Measurements from ENCODE around the gene ELOVL1.

Gene ELOVL1

GRCh38 chr1:43389326-43390313 lies 21.8 kb upstream of the ELOVL1 start, which contains the start of the genes MED8 and SZT2:
TSS of gene MED8 (minus strand) at chr1:43389800. CDS start at chr1:43389764, 36 bp downstream.
TSS of gene SZT2 (plus strand) at chr1:43389899. CDS start at chr1:43389969, 70 bp downstream.
- peak within 1 kb of the TSS; percentile 95 for H3K4me3 ChIP-seq (ENCODE audit: low read length)
- DNase-seq (ENCODE audit: low read depth) = peak; percentile 79
- TF ChIP-seq, protein P1, sequence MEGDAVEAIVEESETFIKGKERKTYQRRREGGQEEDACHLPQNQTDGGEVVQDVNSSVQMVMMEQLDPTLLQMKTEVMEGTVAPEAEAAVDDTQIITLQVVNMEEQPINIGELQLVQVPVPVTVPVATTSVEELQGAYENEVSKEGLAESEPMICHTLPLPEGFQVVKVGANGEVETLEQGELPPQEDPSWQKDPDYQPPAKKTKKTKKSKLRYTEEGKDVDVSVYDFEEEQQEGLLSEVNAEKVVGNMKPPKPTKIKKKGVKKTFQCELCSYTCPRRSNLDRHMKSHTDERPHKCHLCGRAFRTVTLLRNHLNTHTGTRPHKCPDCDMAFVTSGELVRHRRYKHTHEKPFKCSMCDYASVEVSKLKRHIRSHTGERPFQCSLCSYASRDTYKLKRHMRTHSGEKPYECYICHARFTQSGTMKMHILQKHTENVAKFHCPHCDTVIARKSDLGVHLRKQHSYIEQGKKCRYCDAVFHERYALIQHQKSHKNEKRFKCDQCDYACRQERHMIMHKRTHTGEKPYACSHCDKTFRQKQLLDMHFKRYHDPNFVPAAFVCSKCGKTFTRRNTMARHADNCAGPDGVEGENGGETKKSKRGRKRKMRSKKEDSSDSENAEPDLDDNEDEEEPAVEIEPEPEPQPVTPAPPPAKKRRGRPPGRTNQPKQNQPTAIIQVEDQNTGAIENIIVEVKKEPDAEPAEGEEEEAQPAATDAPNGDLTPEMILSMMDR (conservative IDR thresholded peaks at IDR 0.05; ENCODE audit: low read depth, low read length) = no peak

GRCh38 chr1:43388613-43389012 lies 20.8 kb upstream of the ELOVL1 start:
- DNase-seq (ENCODE audit: low read depth) = no peak
- TF ChIP-seq, protein P1 (conservative IDR thresholded peaks at IDR 0.05; ENCODE audit: low read depth, low read length) = no peak
- peak overlapping the region; percentile 95 for H3K4me3 ChIP-seq (ENCODE audit: low read length)

DNA sequence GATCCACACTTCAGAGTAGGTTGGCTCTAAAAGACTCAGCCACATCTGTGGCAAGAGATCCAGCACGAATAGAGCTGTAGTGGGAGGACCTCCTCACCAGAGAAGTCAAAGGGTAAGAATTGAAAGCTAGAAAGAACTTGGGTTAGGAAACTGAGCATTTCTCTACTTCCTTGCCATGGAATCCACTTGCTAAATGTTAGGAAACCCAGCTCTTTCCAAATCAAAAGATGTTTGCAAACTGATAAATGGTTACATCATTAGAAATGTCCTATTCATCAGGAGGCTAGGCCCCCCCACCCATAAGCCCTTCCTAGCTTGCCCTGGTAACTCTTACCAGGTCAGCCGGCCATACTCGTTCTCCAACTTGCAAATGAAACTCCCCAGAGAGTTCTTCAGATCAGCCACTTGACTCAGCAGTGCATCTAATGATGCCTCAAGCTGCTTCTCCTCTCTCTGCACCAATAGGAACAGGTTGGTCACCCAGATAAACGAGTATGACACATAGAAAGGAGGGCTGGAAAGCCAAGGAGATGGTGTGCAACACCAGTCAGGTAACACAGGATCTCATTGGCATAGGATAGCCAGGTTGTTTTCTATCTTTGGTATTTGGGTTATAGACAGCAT lies 20.3 kb upstream of the ELOVL1 start:
- TF ChIP-seq, protein P1 (conservative IDR thresholded peaks at IDR 0.05; ENCODE audit: low read depth, low read length) = no peak
- no peak overlapping the region for H3K4me3 ChIP-seq (ENCODE audit: low read length)
- no peak for DNase-seq (ENCODE audit: low read depth)

- TF ChIP-seq, protein P1 (conservative IDR thresholded peaks at IDR 0.05; ENCODE audit: low read depth, low read length) = no peak
- no peak for DNase-seq (ENCODE audit: low read depth)
- H3K4me3 ChIP-seq (ENCODE audit: low read length) = no peak overlapping the region
Observed at GRCh38 chr1:43386676-43387075, 18.9 kb upstream of the ELOVL1 start.

DNA sequence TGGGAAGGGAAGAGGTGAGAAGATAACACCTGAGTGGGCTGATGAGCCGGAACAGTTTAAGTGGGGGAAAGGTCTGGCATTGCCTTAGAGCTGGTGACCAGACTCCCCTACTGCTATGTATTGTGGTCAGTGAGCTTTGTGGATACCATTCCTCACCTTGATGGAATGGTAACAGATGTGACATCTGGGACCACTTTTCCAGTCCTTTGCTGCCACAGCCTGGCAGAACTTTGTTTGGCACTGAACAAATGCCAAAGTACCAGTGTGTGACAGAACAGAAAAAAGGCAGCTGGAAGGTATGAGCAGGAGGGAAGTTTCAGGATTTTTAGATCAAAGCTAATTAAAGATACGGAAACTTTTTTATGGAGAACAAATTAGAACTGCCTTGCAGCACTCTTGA lies 15.6 kb upstream of the ELOVL1 start:
- no peak overlapping the region for H3K4me3 ChIP-seq (ENCODE audit: low read length)
- DNase-seq (ENCODE audit: low read depth) = no peak
- TF ChIP-seq, protein P1 (conservative IDR thresholded peaks at IDR 0.05; ENCODE audit: low read depth, low read length) = no peak

- no peak overlapping the region for H3K4me3 ChIP-seq (ENCODE audit: low read length)
- no peak for DNase-seq (ENCODE audit: low read depth)
- TF ChIP-seq, protein P1 (conservative IDR thresholded peaks at IDR 0.05; ENCODE audit: low read depth, low read length) = no peak
Observed at GRCh38 chr1:43382027-43382779, 14.4 kb upstream of the ELOVL1 start.

Measured in retinal pigment epithelial cell (primary cell).